Loucy (cell line): ENCODE results near the gene FAM210B.

ENCODE experiments used
- CTCF ChIP-seq: fragments of 200-600 bp; sonication (generic); conservative IDR thresholded peaks from 2 replicates; pipeline ENCODE4 v1.5.1; 2014; ENCODE audit warnings: mild to moderate bottlenecking, antibody characterized with exemption, low read length
- EZH2phosphoT487 ChIP-seq: fragments of 200-600 bp; IDR thresholded peaks from 2 replicates; pipeline ENCODE4 v1.6.1; 2018; ENCODE audit warnings: antibody characterized with exemption, mild to moderate bottlenecking, moderate library complexity, borderline replicate concordance

- no peak for TF ChIP-seq CTCF
- TF ChIP-seq EZH2phosphoT487: no peak
Observed at GRCh38 chr20:56369179-56369578, 10.4 kb downstream of the FAM210B start.
